SK-N-SH (cell line): Measurements from ENCODE around the gene LCOR. TPM values are rescaled to one million over a fixed set of nuclear protein-coding genes. Genes with fewer than 3 reads are reported as not detected.

ENCODE experiments used
- CTCF ChIA-PET: fragments of 300-600, 350-600 bp; formaldehyde crosslinking; extraction: SDS; loops from one replicate; lab custom pipeline; 2021; lab: Yijun Ruan, JAX
- POLR2A ChIA-PET: fragments of 350-600 bp; sonication (Branson Sonifier 250); formaldehyde crosslinking; extraction: SDS; loops from one replicate; lab custom pipeline; 2020; ENCODE audit warnings: antibody characterized with exemption, inconsistent platforms; lab: Yijun Ruan, JAX
- DNase-seq: peaks from one replicate; pipeline ENCODE4 v3.0.0; 2012
- H2AFZ ChIP-seq: fragments of 200-600 bp; sonication (generic); 2 replicates; pipeline ENCODE4 v1.8.1; 2016; ENCODE audit warnings: antibody characterized with exemption, mild to moderate bottlenecking, low read depth
- H3F3A ChIP-seq: fragments of 200-600 bp; sonication (generic); replicated peaks from 2 replicates; pipeline ENCODE3; 2016; ENCODE audit warnings: antibody characterized with exemption, mild to moderate bottlenecking; ENCODE audit not compliant: insufficient read depth
- H3K27ac ChIP-seq, 2 experiments: fragments of 200-500 bp in 1 of 2; fragments of 200-600 bp in 1 of 2; sonication (Bioruptor generic) in 1 of 2; sonication (generic), shearing (Covaris generic) in 1 of 2; 2 replicates each; pipeline versions ENCODE4 v1.5.1 to v1.6.1; 2014 to 2016; ENCODE audit warnings: low read depth in 2 of 2, inconsistent platforms in 1 of 2, low read length in 1 of 2, mild to moderate bottlenecking in 1 of 2, mixed read lengths in 1 of 2
- H3K27me3 ChIP-seq: fragments of 200-600 bp; sonication (generic), shearing (Covaris generic); 2 replicates; pipeline ENCODE4 v1.6.1; 2016; ENCODE audit warnings: mixed run types; ENCODE audit not compliant: insufficient read depth
- H3K36me3 ChIP-seq, 2 experiments: fragments of 200-500 bp in 1 of 2; fragments of 200-600 bp in 1 of 2; sonication (Bioruptor generic) in 1 of 2; sonication (generic) in 1 of 2; replicated peaks in 1 of 2; 2 replicates each; pipeline versions ENCODE3 to v1.5.1; 2014 to 2016; ENCODE audit warnings: low read length in 1 of 2, mild to moderate bottlenecking in 1 of 2; ENCODE audit not compliant: insufficient read depth in 2 of 2, control insufficient read depth in 1 of 2
- H3K4me1 ChIP-seq, 2 experiments: fragments of 200-500 bp in 1 of 2; fragments of 200-600 bp in 1 of 2; sonication (Bioruptor generic) in 1 of 2; sonication (generic), shearing (Covaris generic) in 1 of 2; 2 replicates each; pipeline versions ENCODE4 v1.5.1 to v1.6.1; 2014 to 2016; ENCODE audit warnings: low read depth in 1 of 2, low read length in 1 of 2, mixed run types in 1 of 2; ENCODE audit not compliant: insufficient read depth in 2 of 2, control insufficient read depth in 1 of 2
- H3K4me2 ChIP-seq: fragments of 200-600 bp; sonication (generic), shearing (Covaris generic); 2 replicates; pipeline ENCODE4 v1.6.1; 2017; ENCODE audit warnings: mixed run types
- H3K4me3 ChIP-seq, 2 experiments: fragments of 200-500 bp in 1 of 2; fragments of 200-600 bp in 1 of 2; sonication (Bioruptor generic) in 1 of 2; sonication (generic), shearing (Covaris generic) in 1 of 2; 2 replicates each; pipeline versions ENCODE4 v1.5.1 to v1.8.1; 2014 to 2016; ENCODE audit warnings: low read depth in 2 of 2, inconsistent platforms in 1 of 2, low read length in 1 of 2, mild to moderate bottlenecking in 1 of 2, mixed read lengths in 1 of 2, moderate library complexity in 1 of 2
- H3K79me2 ChIP-seq: fragments of 200-600 bp; sonication (generic); 2 replicates; pipeline ENCODE4 v1.8.1; 2017; ENCODE audit warnings: mild to moderate bottlenecking; ENCODE audit not compliant: insufficient read depth
- H3K9ac ChIP-seq: fragments of 200-600 bp; sonication (generic); 2 replicates; pipeline ENCODE4 v1.6.1; 2017; ENCODE audit warnings: mixed run types
- H3K9me2 ChIP-seq: fragments of 200-600 bp; sonication (generic); 2 replicates; pipeline ENCODE4 v1.6.1; 2017; ENCODE audit warnings: mixed run types
- H3K9me3 ChIP-seq: fragments of 200-600 bp; sonication (generic); 2 replicates; pipeline ENCODE4 v1.6.1; 2017; ENCODE audit warnings: mixed run types, mild to moderate bottlenecking, moderate library complexity
- H4K20me1 ChIP-seq: fragments of 200-600 bp; sonication (generic); 2 replicates; pipeline ENCODE4 v1.6.1; 2017; ENCODE audit warnings: mild to moderate bottlenecking, mixed run types; ENCODE audit not compliant: insufficient read depth
- CHD2 ChIP-seq: fragments of 150-350 bp; IDR thresholded peaks from 2 replicates; pipeline ENCODE4 v1.6.1; 2018; ENCODE audit warnings: low read length; ENCODE audit not compliant: partially characterized antibody
- ELF1 ChIP-seq: IDR thresholded peaks from 2 replicates; pipeline ENCODE4 v1.4.0; 2012
- EP300 ChIP-seq, 2 experiments: IDR thresholded peaks; 2 replicates each; pipeline versions ENCODE4 v1.4.0 to v1.6.1; 2012; ENCODE audit warnings: borderline replicate concordance in 1 of 2, low read depth in 1 of 2, low read length in 1 of 2
- EZH2phosphoT487 ChIP-seq: fragments of 200-600 bp; sonication (generic); IDR thresholded peaks from 2 replicates; pipeline ENCODE4 v1.6.1; 2017; ENCODE audit warnings: low read depth, mixed run types, mild to moderate bottlenecking, antibody characterized with exemption, moderate library complexity, borderline replicate concordance
- FOSL2 ChIP-seq: IDR thresholded peaks from 2 replicates; pipeline ENCODE4 v1.4.0; 2012; ENCODE audit warnings: low read depth, mild to moderate bottlenecking, moderate library complexity, borderline replicate concordance
- FOXM1 ChIP-seq: IDR thresholded peaks from 2 replicates; pipeline ENCODE4 v1.4.0; 2012; ENCODE audit warnings: low read depth, mild to moderate bottlenecking
- GABPA ChIP-seq: IDR thresholded peaks from 2 replicates; pipeline ENCODE4 v1.4.0; 2012; ENCODE audit warnings: low read depth, mild to moderate bottlenecking
- GATA2 ChIP-seq: sonication (generic); formaldehyde crosslinking; IDR thresholded peaks from 2 replicates; pipeline ENCODE4 v1.5.0; 2020; ENCODE audit warnings: mild to moderate bottlenecking, missing genetic modification reagents
- MEF2A ChIP-seq: IDR thresholded peaks from 2 replicates; pipeline ENCODE4 v1.4.0; 2012; ENCODE audit warnings: low read depth, borderline replicate concordance
- MXI1 ChIP-seq: IDR thresholded peaks from 2 replicates; pipeline ENCODE4 v1.6.1; 2012; ENCODE audit warnings: mild to moderate bottlenecking, low read depth, low read length, improper control_type of control experiment
- NRF1 ChIP-seq: IDR thresholded peaks from 2 replicates; pipeline ENCODE4 v1.6.1; 2012; ENCODE audit warnings: low read depth, mild to moderate bottlenecking, low read length
- POLR2AphosphoS5 ChIP-seq: IDR thresholded peaks from 2 replicates; pipeline ENCODE4 v1.6.1; 2012; ENCODE audit warnings: low read depth, low read length
- RAD21 ChIP-seq: IDR thresholded peaks from 2 replicates; pipeline ENCODE4 v1.6.1; 2012; ENCODE audit warnings: mild to moderate bottlenecking, low read length
- RCOR1 ChIP-seq: fragments of 150-350 bp; IDR thresholded peaks from 2 replicates; pipeline ENCODE4 v1.6.1; 2017; ENCODE audit warnings: antibody characterized with exemption, low read length
- RFX5 ChIP-seq: IDR thresholded peaks from 2 replicates; pipeline ENCODE4 v1.6.1; 2012; ENCODE audit warnings: mild to moderate bottlenecking, improper control_type of control experiment, low read length
- RXRA ChIP-seq: IDR thresholded peaks from 2 replicates; pipeline ENCODE4 v1.4.0; 2012; ENCODE audit warnings: low read depth, mild to moderate bottlenecking, borderline replicate concordance
- YY1 ChIP-seq: IDR thresholded peaks from 2 replicates; pipeline ENCODE4 v1.4.0; 2012; ENCODE audit warnings: low read depth, mild to moderate bottlenecking
- WGBS: methylation state at CpG from one replicate; pipeline ENCODE4 v1.1.6; 2017; ENCODE audit warnings: low lambda C conversion rate; 5-methylcytosine and 5-hydroxymethylcytosine counted together
- polyA plus RNA-seq, 3 experiments: library from polyadenylated mRNA; depleted of rRNA; stranded (reverse); fragments of >200 nt; gene quantifications; 2 replicates each; pipeline ENCODE4 v1.2.3, GENCODE V29; 2012
- TF ChIP-seq, protein P1 (sequence below): fragments of 150-350 bp; IDR thresholded peaks from 2 replicates; pipeline ENCODE4 v1.6.1; 2016; ENCODE audit warnings: mild to moderate bottlenecking, low read depth, low read length
- TF ChIP-seq, protein P2 (sequence below): IDR thresholded peaks from 2 replicates; pipeline ENCODE4 v1.4.0; 2012; ENCODE audit warnings: low read depth

The LCOR gene
- polyA plus RNA-seq, 1 of the 3 experiments (the other 2 are of a cell fraction) = 1.9 TPM

DNA sequence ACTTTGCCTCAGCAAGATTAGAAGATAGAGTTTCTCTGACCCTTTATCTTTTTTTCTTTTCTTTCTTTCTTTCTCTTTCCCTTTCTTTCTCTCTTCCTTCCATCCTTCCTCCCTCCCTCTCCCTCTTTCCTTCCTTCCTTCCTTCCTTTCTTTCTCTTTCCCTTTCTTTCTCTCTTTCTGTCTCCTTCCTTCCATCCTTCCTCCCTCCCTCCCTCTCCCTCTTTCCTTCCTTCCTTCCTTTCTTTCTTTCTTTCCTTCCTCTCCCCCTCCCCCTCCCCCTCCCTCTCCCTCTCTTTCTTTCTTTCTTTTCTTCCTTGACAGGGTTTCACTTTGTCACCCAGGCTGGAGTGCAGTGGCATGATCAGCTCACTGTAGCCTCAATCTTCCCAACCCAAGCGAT lies 40.2 kb upstream of the LCOR start:
- no peaks in the 10 kb centered on the region for H3K79me2 ChIP-seq
- no peak for DNase-seq
- no peak overlapping the region for H3K27ac ChIP-seq
- peaks cover 5% of the 10 kb centered on the region; the same call in 1 of the 2 replicates for H3K27me3 ChIP-seq
- H3K4me3 ChIP-seq = no peak overlapping the region
- no peak overlapping the region for H3K9ac ChIP-seq
- ChIA-PET CTCF (no interaction called here), POLR2A (no interaction called here)
- TF ChIP-seq FOXM1 (no peak), EZH2phosphoT487 (no peak), NRF1 (no peak), POLR2AphosphoS5 (no peak), MEF2A (no peak), FOSL2 (no peak), RXRA (no peak), ELF1 (no peak), YY1 (no peak)
- TF ChIP-seq, protein P1, sequence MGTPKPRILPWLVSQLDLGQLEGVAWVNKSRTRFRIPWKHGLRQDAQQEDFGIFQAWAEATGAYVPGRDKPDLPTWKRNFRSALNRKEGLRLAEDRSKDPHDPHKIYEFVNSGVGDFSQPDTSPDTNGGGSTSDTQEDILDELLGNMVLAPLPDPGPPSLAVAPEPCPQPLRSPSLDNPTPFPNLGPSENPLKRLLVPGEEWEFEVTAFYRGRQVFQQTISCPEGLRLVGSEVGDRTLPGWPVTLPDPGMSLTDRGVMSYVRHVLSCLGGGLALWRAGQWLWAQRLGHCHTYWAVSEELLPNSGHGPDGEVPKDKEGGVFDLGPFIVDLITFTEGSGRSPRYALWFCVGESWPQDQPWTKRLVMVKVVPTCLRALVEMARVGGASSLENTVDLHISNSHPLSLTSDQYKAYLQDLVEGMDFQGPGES = no peak
- TF ChIP-seq, protein P2, sequence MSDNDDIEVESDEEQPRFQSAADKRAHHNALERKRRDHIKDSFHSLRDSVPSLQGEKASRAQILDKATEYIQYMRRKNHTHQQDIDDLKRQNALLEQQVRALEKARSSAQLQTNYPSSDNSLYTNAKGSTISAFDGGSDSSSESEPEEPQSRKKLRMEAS = no peak
- H2AFZ ChIP-seq = no peak overlapping the region
- 0 out of 2 replicates have a peak, but pooled peaks cover 4% of the 10 kb centered on the region for H3K9me3 ChIP-seq
- H3F3A ChIP-seq = no peaks in the 10 kb centered on the region
- H3K4me2 ChIP-seq = no peak overlapping the region
- no peaks in the 10 kb centered on the region for H3K36me3 ChIP-seq
- no peaks in the 10 kb centered on the region for H3K4me1 ChIP-seq
- no peaks in the 10 kb centered on the region for H3K9me2 ChIP-seq
- H4K20me1 ChIP-seq = no peaks in the 10 kb centered on the region
- 57% methylated on average over 1 of the region's 1 CpG for WGBS

DNA sequence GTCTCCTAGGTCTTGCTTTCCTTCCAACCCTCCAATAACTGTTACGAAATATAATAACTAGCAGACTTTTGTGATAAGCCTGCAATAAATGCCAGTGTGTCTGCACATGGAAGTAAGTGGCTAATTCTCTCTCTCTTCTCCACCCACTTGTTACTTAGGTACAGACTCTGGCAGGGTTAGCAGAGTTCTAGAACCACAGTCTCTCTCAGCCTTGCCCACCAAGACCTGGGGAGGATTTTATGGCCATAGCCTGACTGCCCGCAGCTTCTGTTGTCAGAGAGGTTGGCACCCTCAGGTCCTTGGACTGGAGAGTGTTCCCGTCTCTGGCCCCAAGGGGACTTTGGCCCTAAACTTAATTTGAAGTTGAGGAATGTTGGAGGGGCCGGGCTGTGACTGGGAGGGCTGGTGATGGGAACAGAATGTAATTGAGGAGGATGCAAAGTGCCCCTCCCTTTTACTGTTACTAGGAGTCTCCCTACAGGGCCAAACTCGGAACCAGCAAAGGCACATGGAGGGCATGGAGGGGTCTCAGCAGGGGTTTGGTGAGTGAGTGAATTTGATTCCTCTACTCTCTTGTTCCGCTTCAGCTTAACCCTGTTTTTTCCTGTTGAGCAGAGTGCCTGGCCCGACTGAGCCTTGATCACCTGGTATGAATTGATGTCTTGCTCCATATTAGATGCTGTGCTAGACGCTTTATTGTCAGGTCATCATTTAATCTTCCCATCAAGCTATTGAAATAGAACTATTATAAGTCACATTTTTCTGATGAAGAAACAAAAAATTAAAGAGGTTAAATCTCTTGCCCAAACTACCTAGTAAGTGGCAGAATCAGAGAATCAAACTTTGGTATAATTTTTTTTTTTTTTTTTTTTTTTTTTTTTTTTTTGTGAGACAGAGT lies 37.0 kb upstream of the LCOR start:
- no peaks in the 10 kb centered on the region for H3K79me2 ChIP-seq
- ChIA-PET POLR2A (no interaction called here), CTCF (interaction anchor here (1.1 to 1.3 kb wide), 2 partner anchors 231 to 420 kb away, joined by 3 to 4 read pairs; no protein-coding TSS in a partner anchor)
- H3K27me3 ChIP-seq = peaks cover 5% of the 10 kb centered on the region; the same call in 1 of the 2 replicates
- 71% methylated on average over 8 of the region's 8 CpGs for WGBS
- H3K9me2 ChIP-seq = no peaks in the 10 kb centered on the region
- no peak overlapping the region for H2AFZ ChIP-seq
- H3K27ac ChIP-seq = no peak overlapping the region
- H3F3A ChIP-seq = no peaks in the 10 kb centered on the region
- no peaks in the 10 kb centered on the region for H3K36me3 ChIP-seq
- no peak overlapping the region for H3K4me3 ChIP-seq
- no peak for TF ChIP-seq ELF1
- no peak for TF ChIP-seq FOSL2
- no peak for TF ChIP-seq GABPA
- no peak for TF ChIP-seq EP300 (IDR thresholded peaks at IDR 0.05; ENCODE audit: borderline replicate concordance in 1 of 2, low read depth in 1 of 2, low read length in 1 of 2)
- TF ChIP-seq RCOR1 = no peak
- no peak for TF ChIP-seq RXRA
- TF ChIP-seq MXI1 = no peak
- no peak for TF ChIP-seq RAD21
- no peak for TF ChIP-seq RFX5
- TF ChIP-seq CHD2 = no peak
- no peak for TF ChIP-seq GATA2 (CRISPR knock-in tag)
- TF ChIP-seq, all 33 proteins: peak for 0
- no peak for DNase-seq
- Histone ChIP-seq H4K20me1 (no peaks in the 10 kb centered on the region), H3K4me2 (no peak overlapping the region), H3K9ac (no peak overlapping the region), H3K4me1 (no peaks in the 10 kb centered on the region), H3K9me3 (no peaks in the 10 kb centered on the region)
